HUES48 (cell line): ENCODE results near the gene COQ2.
A peak's percentile ranks its signal among the peaks of the same experiment; 100 is the strongest.
"Not testable (repeated sequence)": the region's sequence is repeated elsewhere in the genome, so short reads cannot be mapped to it uniquely, and the experiment has no call there.

ENCODE experiments used
- H3K27ac ChIP-seq: one replicate; pipeline ENCODE4 v1.7.0; 2013; ENCODE audit warnings: low read depth, low read length, inconsistent platforms
- H3K27me3 ChIP-seq: 2 replicates; pipeline ENCODE4 v1.6.1; 2013; ENCODE audit warnings: mild to moderate bottlenecking, low read length; ENCODE audit not compliant: control insufficient read depth, insufficient read depth
- H3K36me3 ChIP-seq: 2 replicates; pipeline ENCODE4 v1.6.1; 2013; ENCODE audit warnings: low read length; ENCODE audit not compliant: control insufficient read depth, insufficient read depth
- H3K4me1 ChIP-seq: 2 replicates; pipeline ENCODE4 v1.6.1; 2013; ENCODE audit warnings: mild to moderate bottlenecking, low read length; ENCODE audit not compliant: control insufficient read depth, insufficient read depth
- H3K4me3 ChIP-seq: 2 replicates; pipeline ENCODE4 v1.5.1; 2013; ENCODE audit warnings: mild to moderate bottlenecking, low read depth, low read length
- H3K9ac ChIP-seq: 2 replicates; pipeline ENCODE4 v1.6.1; 2013; ENCODE audit warnings: mild to moderate bottlenecking, low read depth, low read length, moderate library complexity
- H3K9me3 ChIP-seq: 2 replicates; pipeline ENCODE4 v1.6.1; 2013; ENCODE audit warnings: low read length; ENCODE audit not compliant: control insufficient read depth, insufficient read depth

Gene COQ2

GRCh38 chr4:83316459-83317165, 32.0 kb upstream of the COQ2 start:
- no peaks in the 10 kb centered on the region for H3K4me1 ChIP-seq
- no peak overlapping the region for H3K4me3 ChIP-seq
- H3K27me3 ChIP-seq = no peaks in the 10 kb centered on the region
- no peak overlapping the region for H3K9ac ChIP-seq
- H3K36me3 ChIP-seq = no peaks in the 10 kb centered on the region
- no peaks in the 10 kb centered on the region for H3K9me3 ChIP-seq
- no peak overlapping the region for H3K27ac ChIP-seq

- H3K27ac ChIP-seq = no peak overlapping the region
- H3K9ac ChIP-seq = no peak overlapping the region
- H3K36me3 ChIP-seq = no peaks in the 10 kb centered on the region
- H3K9me3 ChIP-seq = no peaks in the 10 kb centered on the region
- no peaks in the 10 kb centered on the region for H3K27me3 ChIP-seq
- no peak overlapping the region for H3K4me3 ChIP-seq
- H3K4me1 ChIP-seq = no peaks in the 10 kb centered on the region
Observed at GRCh38 chr4:83315341-83315870, 30.8 kb upstream of the COQ2 start.

- Histone ChIP-seq H3K4me3 (no peak overlapping the region), H3K27ac (no peak overlapping the region), H3K27me3 (no peaks in the 10 kb centered on the region), H3K9ac (no peak overlapping the region), H3K4me1 (no peaks in the 10 kb centered on the region), H3K9me3 (no peaks in the 10 kb centered on the region), H3K36me3 (no peaks in the 10 kb centered on the region)
Observed at GRCh38 chr4:83308672-83309071, 24.1 kb upstream of the COQ2 start.

GRCh38 chr4:83307920-83308319, 23.3 kb upstream of the COQ2 start:
- Histone ChIP-seq H3K27me3 (no peaks in the 10 kb centered on the region), H3K9ac (no peak overlapping the region), H3K4me3 (no peak overlapping the region), H3K36me3 (no peaks in the 10 kb centered on the region), H3K4me1 (no peaks in the 10 kb centered on the region), H3K27ac (no peak overlapping the region), H3K9me3 (no peaks in the 10 kb centered on the region)

GRCh38 chr4:83305187-83305586, 20.6 kb upstream of the COQ2 start:
- H3K27me3 ChIP-seq = no peaks in the 10 kb centered on the region
- H3K9me3 ChIP-seq = no peaks in the 10 kb centered on the region
- no peaks in the 10 kb centered on the region for H3K36me3 ChIP-seq
- H3K27ac ChIP-seq = no peak overlapping the region
- H3K9ac ChIP-seq = no peak overlapping the region
- H3K4me1 ChIP-seq = no peaks in the 10 kb centered on the region
- no peak overlapping the region for H3K4me3 ChIP-seq

GRCh38 chr4:83297548-83298260, 13.1 kb upstream of the COQ2 start:
- Histone ChIP-seq H3K27ac (no peak overlapping the region), H3K9me3 (no peaks in the 10 kb centered on the region), H3K27me3 (no peaks in the 10 kb centered on the region), H3K4me3 (no peak overlapping the region), H3K4me1 (no peaks in the 10 kb centered on the region), H3K9ac (no peak overlapping the region), H3K36me3 (no peaks in the 10 kb centered on the region)

- H3K36me3 ChIP-seq = no peaks in the 10 kb centered on the region
- no peak overlapping the region for H3K9ac ChIP-seq
- no peaks in the 10 kb centered on the region for H3K9me3 ChIP-seq
- no peaks in the 10 kb centered on the region for H3K27me3 ChIP-seq
- H3K4me3 ChIP-seq = no peak overlapping the region
- no peak overlapping the region for H3K27ac ChIP-seq
- no peaks in the 10 kb centered on the region for H3K4me1 ChIP-seq
Observed at GRCh38 chr4:83293305-83294046, 8.9 kb upstream of the COQ2 start.

GRCh38 chr4:83290059-83290774, 5.6 kb upstream of the COQ2 start:
- H3K9me3 ChIP-seq, H3K9ac ChIP-seq: not testable (repeated sequence)

GRCh38 chr4:83288381-83288780, 3.8 kb upstream of the COQ2 start:
- not testable (repeated sequence) for H3K27ac ChIP-seq, H3K36me3 ChIP-seq, H3K4me1 ChIP-seq, H3K9ac ChIP-seq, H3K4me3 ChIP-seq, H3K9me3 ChIP-seq, H3K27me3 ChIP-seq

More at GRCh38 chr4:83290059-83290774, 5.6 kb upstream of the COQ2 start:
- H3K36me3 ChIP-seq, H3K27ac ChIP-seq, H3K4me3 ChIP-seq, H3K4me1 ChIP-seq, H3K27me3 ChIP-seq: not testable (repeated sequence)

- Histone ChIP-seq H3K4me3 (peak overlapping the region; percentile 87), H3K4me1 (peaks cover 6% of the 10 kb centered on the region; the same call in 1 of the 2 replicates), H3K27me3 (peaks cover 12% of the 10 kb centered on the region), H3K27ac (peak overlapping the region; percentile 93), H3K36me3 (no peaks in the 10 kb centered on the region), H3K9ac (peak overlapping the region; percentile 94; the same call in 1 of the 2 replicates), H3K9me3 (no peaks in the 10 kb centered on the region)
Observed at GRCh38 chr4:83285055-83285407, 433 bp upstream of the COQ2 start.
